DMS79 (cell line): ENCODE data around the gene LYSET.
"Not testable (repeated sequence)": the region's sequence is repeated elsewhere in the genome, so short reads cannot be mapped to it uniquely, and the experiment has no call there.

Source experiments
- DNase-seq: peaks from one replicate; lab custom pipeline; 2025; lab: John Stamatoyannopoulos, UW

LYSET gene, protein sequence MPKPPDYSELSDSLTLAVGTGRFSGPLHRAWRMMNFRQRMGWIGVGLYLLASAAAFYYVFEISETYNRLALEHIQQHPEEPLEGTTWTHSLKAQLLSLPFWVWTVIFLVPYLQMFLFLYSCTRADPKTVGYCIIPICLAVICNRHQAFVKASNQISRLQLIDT

DNA sequence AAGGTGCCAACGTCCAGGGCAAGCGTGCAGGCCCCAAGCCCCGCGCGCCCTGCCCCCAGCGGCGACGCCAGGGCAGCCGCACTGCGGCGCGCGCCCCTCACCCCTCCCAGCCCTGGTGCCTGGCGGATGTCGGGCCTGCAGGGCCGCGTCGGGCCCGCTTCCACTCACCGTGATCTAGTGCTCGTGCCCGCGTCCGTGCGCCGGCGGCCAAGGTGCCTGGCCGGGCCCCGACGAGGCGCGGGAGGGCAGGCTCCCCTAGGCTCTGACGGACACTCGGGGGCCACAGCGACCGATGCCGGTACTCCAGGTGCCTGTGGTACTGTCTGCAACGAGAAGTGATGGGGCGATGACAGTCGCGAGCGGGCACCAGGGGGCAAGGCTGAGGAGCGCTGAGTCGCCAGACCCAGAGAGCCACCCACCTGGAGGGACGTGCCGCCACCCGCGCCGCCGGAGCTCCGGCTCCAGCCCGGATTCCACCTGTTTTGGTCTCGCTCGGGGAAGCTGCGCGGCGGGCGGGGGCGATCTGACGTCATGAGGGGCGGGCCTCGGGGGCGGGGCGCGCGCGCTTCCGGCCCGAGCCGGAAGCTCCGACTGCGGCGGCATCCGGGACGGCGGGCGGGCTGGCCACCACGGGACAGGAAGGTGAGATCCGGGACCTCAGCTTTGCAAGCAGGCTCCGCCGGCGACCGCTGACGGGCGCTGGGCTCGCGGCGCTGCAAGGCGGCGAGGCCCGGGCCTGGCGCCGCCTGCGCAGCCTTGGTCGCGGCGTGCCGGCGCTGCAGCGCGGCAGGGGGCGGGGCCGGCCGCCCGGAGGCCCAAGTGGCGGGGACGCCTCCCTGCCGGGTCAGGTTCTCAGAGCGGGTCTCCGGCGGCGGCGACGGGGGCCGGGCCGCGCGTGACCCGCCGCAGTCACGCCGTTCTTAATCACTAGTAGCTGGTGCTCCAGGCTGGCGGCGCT lies at the start of gene LYSET, which contains the start of gene MOAP1:
LYSET (plus strand) TSS at position 927 of the 958 bp plus-strand sequence. CDS start 89 bp downstream, outside the sequence.
MOAP1 (minus strand) TSS at position 507 of the 958 bp plus-strand sequence. CDS start 655 bp downstream, outside the sequence.
- peak; percentile 76 for DNase-seq

DNA sequence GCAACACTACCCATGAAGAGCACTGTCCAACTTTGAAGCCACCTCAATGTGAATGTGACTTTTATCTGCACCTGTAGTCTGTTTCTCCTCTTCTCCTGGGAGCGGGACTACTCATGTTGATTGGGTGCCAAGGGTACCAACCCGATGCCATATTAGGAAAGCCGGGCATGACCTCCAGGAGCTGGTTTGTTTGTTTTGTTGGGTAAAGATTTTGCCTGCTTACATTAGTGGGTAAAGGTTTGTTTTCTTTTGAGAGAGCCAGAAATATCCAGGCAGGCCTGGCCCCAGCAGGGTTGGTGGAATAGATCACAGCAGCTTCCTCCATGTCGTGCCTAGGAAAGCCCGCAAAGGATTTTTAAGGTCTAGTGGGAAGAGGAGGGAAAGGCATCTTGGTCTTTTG lies 49.7 kb upstream of the LYSET start:
- no peak for DNase-seq

DNA sequence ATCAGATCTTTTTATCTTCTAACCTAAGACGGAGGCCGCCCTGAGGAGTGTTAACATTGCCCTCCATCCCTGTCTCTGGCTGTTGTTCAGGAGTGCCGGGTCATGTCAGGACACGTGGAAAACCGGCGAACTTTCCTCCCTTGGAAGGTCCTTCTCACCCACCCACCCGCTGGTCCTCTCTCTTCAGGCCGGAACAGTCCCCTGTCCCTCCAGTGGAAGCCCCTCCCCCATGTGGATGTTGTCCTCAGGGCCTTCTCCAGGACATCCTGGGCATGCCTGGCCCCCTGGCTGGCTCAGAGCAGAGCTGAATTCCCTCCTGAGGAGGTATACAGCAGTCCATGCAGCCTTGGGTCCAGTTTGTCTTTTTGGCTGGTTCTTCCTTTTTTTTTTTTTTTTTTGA lies 49.1 kb upstream of the LYSET start:
- no peak for DNase-seq

DNA sequence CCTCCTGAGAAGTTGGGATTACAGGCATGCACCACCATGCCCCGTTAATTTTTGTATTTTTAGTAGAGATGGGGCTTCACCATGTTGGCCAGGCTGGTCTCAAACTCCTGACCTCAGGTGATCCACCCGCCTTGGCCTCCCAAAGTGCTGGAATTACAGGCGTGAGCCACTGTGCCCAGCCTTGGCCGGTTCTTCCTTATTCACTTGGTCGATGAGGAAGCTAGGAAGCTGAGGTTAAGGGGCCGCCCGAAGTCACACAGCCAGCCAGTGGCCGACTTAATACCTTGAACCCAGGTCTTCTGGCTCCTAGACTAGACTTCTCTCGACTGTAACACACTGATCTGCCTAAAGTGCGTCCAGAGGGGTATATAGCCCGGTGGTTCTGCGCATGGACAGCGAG lies 48.6 kb upstream of the LYSET start:
- DNase-seq, result not testable (repeated sequence)

DNA sequence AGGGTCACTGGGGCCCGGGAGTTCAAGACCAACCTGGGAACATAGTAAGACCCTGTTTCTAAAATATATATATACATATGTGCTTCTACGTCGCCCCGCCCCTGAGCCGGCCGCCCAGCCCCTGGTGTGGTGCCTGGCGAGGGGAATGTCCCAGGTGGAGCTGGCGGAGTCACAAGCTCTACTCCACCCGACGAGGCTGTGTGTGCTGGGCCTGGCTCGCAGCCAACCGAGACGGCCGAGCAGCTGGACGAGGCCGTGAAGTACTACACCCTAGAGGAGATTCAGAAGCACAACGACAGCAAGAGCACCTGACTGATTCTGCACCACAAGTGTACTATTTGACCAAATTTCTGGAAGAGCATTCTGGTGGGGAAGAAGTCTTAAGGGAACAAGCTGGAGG lies 47.3 kb upstream of the LYSET start:
- peak; percentile 70 for DNase-seq

DNA sequence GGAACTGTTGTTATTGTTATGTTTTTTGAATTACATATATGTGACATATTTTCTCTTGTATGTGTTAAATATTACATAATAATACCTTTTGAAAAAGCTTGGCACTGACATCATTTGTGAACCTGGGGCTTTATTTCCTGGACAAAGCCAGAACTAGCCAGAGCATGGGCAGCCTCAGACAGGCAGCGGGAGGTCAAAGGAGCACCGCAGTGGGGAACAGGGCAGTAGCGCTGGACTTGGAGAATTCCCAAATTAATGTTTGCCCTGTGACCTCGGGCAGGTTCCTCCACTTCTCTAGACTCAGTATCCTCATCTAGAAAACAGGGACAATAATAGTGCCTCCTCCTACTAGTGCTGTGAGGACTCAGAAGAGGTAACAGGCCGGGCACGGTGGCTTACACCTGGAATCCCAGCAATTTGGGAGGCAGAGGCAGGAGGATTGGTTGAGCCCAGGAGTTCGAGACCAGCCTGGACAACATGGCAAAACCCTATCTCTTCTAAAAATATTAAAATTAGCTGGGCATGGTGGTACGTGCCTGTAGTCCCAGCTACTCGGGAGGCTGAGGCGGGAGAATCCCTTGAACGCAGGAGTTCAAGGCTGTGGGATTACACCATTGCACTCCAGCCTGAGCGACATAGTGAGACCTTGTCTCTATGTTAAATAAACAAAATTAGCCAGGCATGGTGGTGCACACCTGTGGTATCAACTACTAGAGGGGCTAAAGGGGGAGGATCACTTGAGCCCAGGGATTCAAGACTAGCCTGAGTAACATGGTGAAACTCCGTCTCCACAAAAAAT lies 42.1 kb upstream of the LYSET start:
- no peak for DNase-seq

DNA sequence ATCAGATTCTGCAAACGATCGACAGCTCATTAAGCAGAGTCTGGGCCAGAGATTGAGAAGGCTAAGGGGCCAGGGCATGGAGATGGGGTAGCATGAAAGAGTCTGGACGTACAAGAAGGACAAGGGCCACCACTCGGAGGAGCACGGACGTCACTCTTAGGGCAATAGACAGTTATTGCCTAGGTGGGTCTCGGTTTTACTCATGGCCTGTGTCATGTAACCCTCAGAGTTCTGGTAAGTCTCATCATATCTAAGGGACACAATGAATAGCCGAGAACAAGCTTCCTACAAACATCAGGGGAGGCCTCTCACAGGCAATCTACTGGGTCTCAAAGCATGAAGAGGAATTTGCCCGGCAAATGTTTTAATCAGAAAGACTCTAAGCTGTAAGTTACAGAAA lies 39.0 kb upstream of the LYSET start:
- DNase-seq, result no peak

DNA sequence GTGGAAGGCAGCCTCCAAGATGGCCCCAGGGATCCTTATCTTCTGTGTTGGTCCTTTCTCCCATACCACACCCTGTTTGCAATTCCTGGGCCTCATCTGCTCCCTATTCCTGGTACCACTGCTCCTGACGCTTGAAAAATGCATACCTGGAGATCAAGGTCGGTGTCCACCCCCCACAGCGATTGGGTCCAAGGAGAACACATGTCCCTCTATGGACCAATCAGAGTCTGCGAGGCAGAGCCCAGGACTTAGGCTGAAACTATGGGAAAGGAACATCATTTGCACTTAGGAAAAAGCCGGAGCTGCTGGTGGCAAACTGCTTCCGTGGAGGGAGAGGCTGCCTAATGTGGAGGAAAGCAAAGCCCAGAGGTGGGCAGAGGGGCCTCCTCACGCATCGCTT lies 36.1 kb upstream of the LYSET start:
- DNase-seq, result no peak

DNA sequence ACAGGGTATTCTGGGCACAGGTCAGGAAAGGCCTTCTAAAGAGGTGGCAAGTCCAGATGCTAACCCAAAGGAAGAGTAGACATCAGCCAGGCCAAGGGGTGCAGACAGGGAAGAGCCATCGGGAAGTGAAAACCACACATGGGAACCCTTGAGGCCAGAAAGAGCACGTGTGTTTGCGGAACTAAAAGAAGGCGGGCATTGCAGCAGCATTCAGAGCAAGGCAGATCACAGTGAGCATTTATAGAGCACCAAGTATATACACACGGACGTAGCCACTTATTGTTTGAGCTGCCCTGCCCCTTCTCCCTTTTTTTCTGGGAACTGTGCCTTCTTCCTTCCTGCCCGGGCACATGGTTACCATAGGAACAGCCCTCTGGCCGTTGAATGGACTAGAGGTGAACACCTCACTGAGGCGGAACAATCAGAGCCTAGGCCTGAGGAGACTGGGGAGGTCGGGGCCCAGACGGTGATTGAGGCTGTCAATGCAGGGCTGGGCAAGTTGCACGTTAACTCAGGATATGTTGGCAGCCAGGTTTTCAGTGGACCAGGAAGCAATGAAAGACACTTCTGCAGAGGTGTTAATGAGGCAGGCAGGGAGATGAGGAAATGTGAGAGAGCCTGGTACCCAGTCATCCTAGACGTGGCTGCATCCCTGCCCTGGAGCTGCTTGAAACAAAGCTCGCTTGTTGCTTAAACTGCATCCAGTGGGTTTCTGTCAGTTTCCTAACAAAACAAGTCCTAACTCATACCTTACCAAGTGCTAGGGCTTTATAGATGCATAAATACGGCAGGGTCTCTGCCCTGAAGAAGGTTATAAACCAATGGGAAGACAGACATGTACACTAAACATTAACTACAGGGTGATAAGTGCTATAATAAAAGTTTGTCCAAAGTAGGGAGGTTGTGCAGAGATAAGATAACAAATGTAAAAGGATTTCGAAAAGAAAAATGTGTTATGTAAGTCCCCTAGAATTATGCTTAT lies 34.6 kb upstream of the LYSET start:
- DNase-seq, result no peak

DNA sequence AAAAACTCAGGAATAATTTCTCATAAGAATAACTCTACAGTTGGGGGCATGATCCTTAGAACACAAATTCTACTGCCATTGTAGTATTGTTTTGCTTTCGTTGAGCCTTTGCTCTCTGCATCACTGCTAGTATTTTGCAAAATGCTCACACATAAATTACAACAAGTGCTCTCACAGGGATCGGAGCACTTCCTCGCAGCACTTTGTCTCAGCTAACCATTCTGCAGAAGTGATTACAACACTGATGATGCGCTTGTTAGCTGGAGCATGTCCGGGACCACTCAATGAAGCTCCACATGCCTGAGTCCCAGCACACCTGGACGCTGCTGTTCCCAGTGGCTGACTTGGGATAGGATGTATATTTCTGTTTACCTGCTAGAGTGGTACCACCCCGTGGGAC lies 32.0 kb upstream of the LYSET start:
- DNase-seq, result peak; percentile 28

DNA sequence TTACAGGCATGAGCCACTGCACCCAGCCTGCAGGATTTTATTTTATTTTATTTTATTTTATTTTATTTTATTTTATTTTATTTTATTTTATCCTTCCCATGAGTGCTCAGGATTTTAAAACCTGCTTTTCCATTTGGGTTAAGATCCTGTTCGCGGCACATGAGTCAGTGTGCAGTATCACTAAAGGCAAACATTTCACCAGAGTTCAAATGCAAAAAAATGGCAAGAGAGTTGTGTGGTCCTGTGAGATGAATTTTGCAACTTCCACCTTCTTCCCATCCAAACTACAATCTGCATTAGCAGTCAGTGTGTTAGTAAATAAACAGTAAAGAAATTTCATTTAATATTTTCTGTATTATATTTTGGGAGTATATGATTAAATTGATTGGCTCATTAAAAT lies 29.4 kb upstream of the LYSET start:
- DNase-seq, result no peak

DNA sequence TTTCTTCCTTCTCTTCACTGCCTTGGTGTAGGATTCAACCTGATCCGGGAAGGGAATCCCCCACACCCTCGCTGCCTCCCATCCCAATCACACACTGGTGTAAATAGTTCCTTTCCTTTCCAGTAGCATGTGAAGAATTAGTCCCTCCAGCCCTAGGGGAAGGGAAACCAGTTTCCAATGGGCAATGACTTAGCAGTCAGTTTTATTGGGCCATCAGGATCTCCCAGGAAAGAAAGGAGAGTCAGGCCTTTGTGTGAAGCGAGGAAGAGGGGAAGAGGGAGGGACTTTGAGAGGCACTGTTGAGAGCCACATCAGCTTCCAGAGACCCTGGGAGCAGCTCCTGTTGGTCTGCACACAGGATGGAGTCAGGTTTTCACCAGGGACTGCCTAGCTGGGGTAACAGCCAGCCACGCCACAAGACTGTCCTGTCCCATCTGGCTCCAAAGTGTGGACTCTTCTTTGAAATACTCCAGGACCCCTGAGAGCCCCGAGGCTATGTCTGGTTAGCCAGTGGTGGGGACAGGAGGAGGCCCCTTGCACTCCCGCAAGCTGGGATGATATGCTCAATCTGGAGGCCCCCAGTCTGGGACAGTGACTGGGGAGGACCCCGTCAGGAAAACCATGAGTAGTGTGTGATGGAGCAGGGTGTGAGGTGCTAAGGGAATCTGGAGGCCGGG lies 28.3 kb upstream of the LYSET start:
- no peak for DNase-seq

DNA sequence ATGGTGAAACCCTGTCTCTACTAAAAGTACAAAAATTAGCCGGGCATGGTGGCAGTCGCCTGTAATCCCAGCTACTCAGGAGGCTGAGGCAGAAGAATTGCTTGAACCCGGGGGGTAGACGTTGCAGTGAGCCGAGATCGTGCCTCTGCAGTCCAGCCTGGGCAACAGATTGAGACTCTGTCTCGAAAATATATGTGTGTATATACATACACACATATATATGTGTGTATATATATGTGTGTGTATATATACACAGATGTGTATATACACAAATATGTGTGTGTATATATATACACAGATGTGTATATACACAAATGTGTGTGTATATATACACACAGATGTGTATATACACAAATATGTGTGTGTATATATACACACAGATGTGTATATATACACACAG lies 26.8 kb upstream of the LYSET start:
- DNase-seq, result not testable (repeated sequence)

DNA sequence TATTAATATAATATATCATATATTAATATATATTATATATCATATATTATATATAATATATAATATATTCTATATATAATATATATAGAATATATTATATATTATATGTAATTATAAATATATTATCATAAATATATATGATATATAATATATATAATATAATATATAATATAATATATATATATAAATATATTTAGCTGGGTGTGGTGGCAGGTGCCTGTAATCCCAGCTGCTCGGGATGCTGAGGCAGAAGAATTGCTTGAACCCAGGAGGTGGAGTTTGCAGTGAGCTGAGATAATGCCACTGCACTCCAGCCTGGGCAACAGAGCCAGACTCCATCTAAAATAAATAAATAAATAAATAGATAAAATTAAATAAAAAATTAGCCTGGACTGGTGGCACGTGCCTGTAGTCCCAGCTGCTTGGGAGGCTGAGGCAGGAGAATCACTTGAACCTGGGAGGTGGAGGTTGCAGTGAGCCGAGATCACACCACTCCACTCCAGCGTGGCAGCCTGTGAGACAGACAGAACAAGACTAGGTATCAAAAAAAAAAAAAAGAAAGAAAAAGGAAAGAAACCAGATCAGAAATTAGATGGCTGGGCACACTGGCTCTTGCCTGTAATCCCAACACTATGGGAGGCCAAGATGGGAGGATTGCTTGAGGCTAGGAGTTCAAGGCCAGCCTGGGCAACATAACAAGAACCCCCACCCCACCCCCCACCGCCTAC lies 25.3 kb upstream of the LYSET start:
- not testable (repeated sequence) for DNase-seq

DNA sequence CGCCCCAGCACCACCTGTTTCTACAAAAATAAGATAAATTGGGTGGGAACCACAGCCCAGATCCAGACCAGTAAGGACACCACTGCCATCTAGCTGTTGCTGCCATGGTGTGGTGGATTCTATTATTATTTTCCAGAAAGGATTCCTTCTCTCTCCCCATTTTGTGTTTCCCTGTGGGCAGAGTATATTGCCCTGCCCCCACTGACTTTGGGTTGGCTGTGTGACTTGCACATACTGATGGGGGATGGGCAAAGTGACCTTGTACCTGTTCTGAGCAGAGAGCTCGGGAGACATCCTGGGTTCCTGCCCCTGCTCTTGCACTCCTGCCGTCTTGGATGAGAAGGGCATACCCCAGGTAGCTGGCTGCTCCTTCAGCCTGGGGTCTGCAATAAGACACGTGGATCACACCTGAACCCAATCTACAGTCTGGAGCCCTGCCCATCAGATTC lies 24.7 kb upstream of the LYSET start:
- no peak for DNase-seq

DNA sequence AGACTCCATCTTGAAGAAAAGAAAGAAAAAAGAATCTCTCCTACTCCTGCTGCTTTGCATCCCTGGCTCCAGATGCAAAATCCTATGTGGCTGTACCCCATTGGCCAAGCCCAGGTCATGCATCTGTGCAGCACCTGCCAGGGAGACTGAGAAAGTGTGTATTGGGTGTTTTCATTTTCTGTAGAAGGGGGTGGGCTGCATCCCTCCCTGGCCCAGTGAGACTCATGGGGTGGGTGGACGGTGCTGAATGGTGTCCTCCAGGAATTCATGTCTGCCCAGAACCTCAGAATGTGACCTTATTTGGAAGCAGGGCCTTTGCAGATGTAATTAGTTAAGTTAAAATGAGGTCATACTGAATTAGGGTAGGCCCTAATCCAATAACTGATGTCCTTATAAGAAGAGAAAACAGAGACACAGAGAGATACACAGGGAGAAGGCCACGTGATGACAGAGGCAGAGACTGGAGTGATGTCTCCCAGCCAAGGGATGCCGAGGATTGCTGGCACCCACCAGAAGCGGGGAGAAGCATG lies 23.6 kb upstream of the LYSET start:
- DNase-seq, result no peak

DNA sequence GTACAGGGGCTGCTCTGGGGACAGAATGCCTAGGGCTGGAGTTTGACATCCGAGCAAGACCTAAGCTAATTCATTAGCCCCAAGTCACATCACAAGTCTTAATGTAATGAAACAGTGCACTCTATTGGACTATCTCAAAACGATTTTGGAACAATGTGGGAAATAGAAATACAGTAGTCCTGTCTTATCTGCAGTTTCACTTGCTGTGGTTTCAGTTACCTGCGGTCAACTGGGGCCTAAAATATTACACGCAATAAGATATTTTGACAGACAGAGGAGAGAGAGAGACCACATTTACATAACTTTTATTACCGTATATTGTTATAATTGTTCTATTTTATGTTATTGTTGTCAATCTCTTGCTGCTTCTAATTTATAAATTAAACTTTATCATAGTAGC lies 21.6 kb upstream of the LYSET start:
- no peak for DNase-seq

DNA sequence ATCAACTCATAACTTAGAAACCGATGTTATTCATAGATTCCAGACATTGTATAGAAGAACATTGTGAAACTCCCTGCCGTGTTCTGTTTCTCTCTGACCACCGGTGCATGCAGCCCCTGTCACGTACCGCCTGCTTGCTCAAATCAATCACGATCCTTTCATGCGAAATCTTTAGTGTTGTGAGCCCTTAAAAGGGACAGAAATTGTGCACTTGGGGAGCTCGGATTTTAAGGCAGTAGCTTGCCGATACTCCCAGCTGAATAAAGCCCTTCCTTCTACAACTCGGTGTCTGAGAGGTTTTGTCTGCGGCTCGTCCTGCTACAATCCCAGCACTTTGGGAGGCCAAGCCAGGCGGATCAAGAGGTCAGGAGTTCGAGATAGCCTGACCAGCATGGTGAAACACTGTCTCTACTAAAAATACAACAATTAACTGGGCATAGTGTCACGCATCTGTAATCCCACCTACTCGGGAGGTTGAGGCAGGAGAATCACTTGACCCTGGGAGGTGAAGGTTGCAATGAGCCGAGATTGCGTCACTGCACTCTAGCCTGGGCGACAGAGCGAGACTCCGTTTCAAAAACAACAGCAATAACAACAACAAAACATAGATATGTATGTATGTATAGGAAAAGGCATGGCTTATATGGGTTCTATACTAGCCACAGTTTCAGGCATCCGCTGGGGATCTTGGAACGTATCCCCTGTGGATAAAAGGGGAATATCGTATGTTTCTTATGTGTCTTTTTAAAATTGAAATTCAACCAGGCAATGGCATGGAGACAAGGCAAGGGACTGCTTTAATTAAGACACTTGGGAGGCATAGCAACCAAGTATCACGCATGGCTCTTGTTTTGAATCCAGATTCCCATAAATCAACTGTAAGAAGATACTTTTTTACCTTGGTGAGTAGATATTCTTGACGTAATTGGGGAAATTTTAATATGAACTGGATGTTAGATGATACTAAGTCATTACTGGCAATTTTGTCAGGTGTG lies 19.5 kb upstream of the LYSET start:
- DNase-seq, result not testable (repeated sequence)
